Activated CD8-positive, alpha-beta memory T cell treated with anti-CD3 and anti-CD28 coated beads, Interleukin-2, amount 10 ng/mL, durations not matched to agents 7 days and 5 days (primary cell): Measurements from ENCODE around the gene C11orf24. TPM values are rescaled to one million over a fixed set of nuclear protein-coding genes. Genes with fewer than 3 reads are reported as not detected.
"Not testable (repeated sequence)": the region's sequence is repeated elsewhere in the genome, so short reads cannot be mapped to it uniquely, and the experiment has no call there.

Source experiments
- ATAC-seq: fragments of 150-1000 bp; cut with Tn5 transposase; one replicate; pipeline ENCODE4 v1.10.0; 2021; ENCODE audit warnings: moderate library complexity
- CTCF ChIA-PET: fragments of 350-600 bp; sonication (Branson Sonifier 250); formaldehyde crosslinking; loops from one replicate; lab custom pipeline; 2021; ENCODE audit warnings: antibody characterized with exemption; lab: Charles Lee
- DNase-seq: peaks from one replicate; pipeline ENCODE4 v3.0.0-alpha.2; 2020
- H3K27ac Mint-ChIP-seq: one replicate; pipeline ENCODE4 v1.8.0; 2021; ENCODE audit warnings: mild to moderate bottlenecking, mixed read lengths
- H3K27me3 Mint-ChIP-seq: one replicate; pipeline ENCODE4 v1.8.0; 2021; ENCODE audit warnings: mixed read lengths
- H3K36me3 Mint-ChIP-seq: one replicate; pipeline ENCODE4 v1.8.0; 2021; ENCODE audit warnings: mild to moderate bottlenecking, mixed read lengths
- H3K4me1 Mint-ChIP-seq: one replicate; pipeline ENCODE4 v1.8.0; 2021; ENCODE audit warnings: mixed read lengths
- H3K4me3 Mint-ChIP-seq: one replicate; pipeline ENCODE4 v1.8.0; 2021; ENCODE audit warnings: mild to moderate bottlenecking, moderate library complexity, mixed read lengths
- H3K9me3 Mint-ChIP-seq: one replicate; pipeline ENCODE4 v1.8.0; 2022; ENCODE audit warnings: low read depth, mixed read lengths
- total RNA-seq, 2 experiments: library from RNA; stranded (reverse); gene quantifications; one replicate each; pipeline ENCODE4 v1.2.3, GENCODE V29; 2021

C11orf24 gene
- total RNA-seq, 2 experiments from 2014 or later = 26.4 to 27.0 TPM

DNA sequence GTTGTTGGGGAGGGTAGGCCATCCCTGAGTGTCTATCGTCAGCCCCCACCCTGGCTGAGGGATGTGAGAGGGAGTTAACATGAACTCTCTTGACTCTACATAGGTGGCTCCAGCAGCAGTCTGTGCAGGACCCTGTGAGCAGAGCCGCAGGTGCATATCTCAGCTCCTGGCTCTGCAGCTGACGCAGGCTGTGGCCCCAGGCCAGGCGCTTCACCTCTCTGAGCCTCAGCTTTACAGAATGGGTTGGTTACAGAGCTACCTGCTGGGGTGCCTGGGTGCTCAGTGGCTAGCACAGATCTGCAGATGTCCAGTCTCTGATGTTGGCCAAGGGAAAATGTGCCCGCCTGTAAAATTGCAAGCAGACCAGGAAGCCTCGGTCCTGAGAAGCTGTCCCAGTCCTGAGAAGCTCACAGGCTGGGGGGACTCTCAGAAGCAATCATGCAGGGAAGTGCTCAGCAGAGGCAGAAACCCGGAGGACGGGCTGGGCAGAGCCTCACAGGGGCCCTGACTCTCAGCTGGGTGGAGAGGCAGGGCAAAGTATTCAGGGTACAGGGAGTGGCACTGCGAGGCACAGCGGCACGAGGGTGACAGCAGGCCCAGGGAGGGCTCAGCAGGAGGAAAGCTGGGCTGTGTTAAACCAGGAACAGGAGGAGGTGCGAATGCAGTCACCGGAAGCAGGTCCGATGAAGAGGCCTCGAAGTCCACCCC lies 24.7 kb upstream of the C11orf24 start:
- ATAC-seq (no peak), DNase-seq (no peak)
- Mint-ChIP-seq H3K4me1 (peaks cover 4% of the 10 kb centered on the region), H3K36me3 (no peaks in the 10 kb centered on the region), H3K27ac (no peak overlapping the region), H3K27me3 (peaks cover 11% of the 10 kb centered on the region), H3K4me3 (no peak overlapping the region), H3K9me3 (no peaks in the 10 kb centered on the region)
- CTCF ChIA-PET = interaction anchor here (0.5 to 7.5 kb wide), 24 partner anchors 8 to 198 kb away, joined by 3 to 199 read pairs (median 4); partner anchors contain the start of gene C11orf24

DNA sequence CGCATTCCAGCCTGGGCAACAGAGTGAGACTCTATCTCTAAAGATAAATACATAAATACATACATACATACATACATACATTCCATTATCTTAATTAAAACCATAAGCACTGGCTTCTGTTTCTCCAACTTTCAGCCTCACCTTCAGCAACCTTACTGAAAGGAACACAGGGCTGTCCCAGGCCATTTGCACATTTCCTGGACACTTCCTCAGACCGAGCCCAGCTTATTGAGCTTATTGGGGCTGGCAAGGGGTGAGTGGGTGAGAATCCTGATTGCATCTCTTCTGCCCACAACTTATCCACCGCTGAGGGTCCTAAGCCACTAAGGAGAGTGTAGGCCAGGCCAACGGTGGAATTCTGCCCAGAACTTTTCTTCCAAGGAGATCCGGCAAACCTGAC lies 24.2 kb upstream of the C11orf24 start:
- H3K4me1 Mint-ChIP-seq = peaks cover 4% of the 10 kb centered on the region
- no peak overlapping the region for H3K4me3 Mint-ChIP-seq
- no peak overlapping the region for H3K27ac Mint-ChIP-seq
- no peak for ATAC-seq
- H3K9me3 Mint-ChIP-seq = no peaks in the 10 kb centered on the region
- CTCF ChIA-PET = interaction anchor here (0.9 to 7.5 kb wide), 10 partner anchors 12 to 92 kb away, joined by 3 to 199 read pairs (median 16); partner anchors contain the start of gene C11orf24
- H3K36me3 Mint-ChIP-seq = no peaks in the 10 kb centered on the region
- DNase-seq = no peak
- peaks cover 11% of the 10 kb centered on the region for H3K27me3 Mint-ChIP-seq

DNA sequence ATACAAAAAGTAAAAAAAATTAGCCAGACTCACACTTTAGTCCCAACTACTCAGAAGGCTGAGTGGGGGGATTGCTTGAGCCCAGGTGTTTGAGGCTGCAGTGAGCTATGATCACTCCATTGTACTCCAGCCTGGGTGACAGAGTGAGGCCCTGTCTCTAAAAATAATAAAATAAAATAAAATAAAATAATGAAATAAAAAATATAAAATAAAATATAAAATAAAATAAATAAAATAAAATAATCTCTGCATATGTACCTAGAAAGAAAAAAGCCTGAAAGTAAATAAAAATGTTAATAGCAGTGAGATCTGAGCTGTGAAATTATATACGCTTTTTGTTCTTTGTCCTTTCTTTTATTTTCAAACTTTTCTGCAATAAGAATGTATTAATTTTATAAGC lies 23.5 kb upstream of the C11orf24 start:
- Mint-ChIP-seq H3K4me3 (no peak overlapping the region), H3K36me3 (no peaks in the 10 kb centered on the region)

DNA sequence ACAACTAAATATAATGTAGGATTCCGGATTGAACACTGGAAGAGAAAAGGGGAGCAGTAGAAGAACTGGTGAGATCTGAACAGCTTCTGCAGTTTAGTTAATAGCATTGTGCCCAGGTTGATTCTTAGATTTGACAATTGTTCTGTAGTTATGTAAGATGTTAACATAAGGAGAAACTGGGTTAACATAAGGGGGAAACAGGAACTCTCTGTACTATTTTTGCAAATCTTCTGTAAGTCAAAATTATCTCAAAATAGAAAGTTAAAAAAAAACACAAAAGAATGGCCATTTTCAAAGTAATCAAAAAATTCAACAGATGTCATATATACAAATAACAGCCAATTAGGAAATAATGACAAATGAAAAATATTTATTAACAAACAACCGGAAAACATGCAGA lies 21.9 kb upstream of the C11orf24 start:
- Mint-ChIP-seq H3K4me3 (no peak overlapping the region), H3K4me1 (peaks cover 4% of the 10 kb centered on the region), H3K27ac (no peak overlapping the region), H3K36me3 (peaks cover 2% of the 10 kb centered on the region), H3K9me3 (peaks cover 6% of the 10 kb centered on the region), H3K27me3 (peaks cover 12% of the 10 kb centered on the region)
- DNase-seq (no peak), ATAC-seq (no peak)
- CTCF ChIA-PET = interaction anchor here (1.6 to 1.8 kb wide), 2 partner anchors 34 to 36 kb away, joined by 4 to 10 read pairs; no protein-coding TSS in a partner anchor

More for the DNA sequence above, 23.5 kb upstream of the C11orf24 start:
- DNase-seq (no peak), ATAC-seq (no peak)
- H3K9me3 Mint-ChIP-seq = no peaks in the 10 kb centered on the region
- peaks cover 13% of the 10 kb centered on the region for H3K27me3 Mint-ChIP-seq
- CTCF ChIA-PET = interaction anchor here (0.9 to 7.5 kb wide), 8 partner anchors 11 to 92 kb away, joined by 3 to 199 read pairs (median 7); partner anchors contain the start of gene C11orf24
- no peak overlapping the region for H3K27ac Mint-ChIP-seq
- H3K4me1 Mint-ChIP-seq = peaks cover 4% of the 10 kb centered on the region

DNA sequence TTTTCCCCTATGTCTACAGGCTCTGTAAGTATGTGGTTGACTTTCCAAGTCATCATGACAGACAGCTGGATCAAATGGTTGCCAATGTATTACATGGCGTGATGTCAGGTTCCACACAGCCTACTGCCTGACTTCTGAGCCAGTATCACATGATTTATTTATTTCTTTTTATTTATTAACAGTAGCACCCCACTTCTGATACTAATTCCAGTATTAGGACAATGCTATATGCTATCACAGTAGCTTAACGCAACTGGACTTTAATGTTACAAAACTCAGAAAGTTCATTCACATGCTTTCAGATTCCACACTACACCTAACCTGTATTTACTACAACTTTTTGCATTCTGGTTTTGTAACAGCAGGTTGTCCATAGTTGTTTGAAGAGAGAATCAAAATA lies 17.7 kb upstream of the C11orf24 start:
- Mint-ChIP-seq H3K9me3 (peaks cover 9% of the 10 kb centered on the region), H3K27ac (no peak overlapping the region), H3K27me3 (peaks cover 8% of the 10 kb centered on the region), H3K36me3 (peaks cover 4% of the 10 kb centered on the region), H3K4me3 (no peak overlapping the region), H3K4me1 (no peaks in the 10 kb centered on the region)
- ATAC-seq (no peak), DNase-seq (no peak)
- CTCF ChIA-PET = interaction anchor here (0.7 to 1.4 kb wide), 2 partner anchors 11 to 32 kb away, joined by 3 read pairs; no protein-coding TSS in a partner anchor

DNA sequence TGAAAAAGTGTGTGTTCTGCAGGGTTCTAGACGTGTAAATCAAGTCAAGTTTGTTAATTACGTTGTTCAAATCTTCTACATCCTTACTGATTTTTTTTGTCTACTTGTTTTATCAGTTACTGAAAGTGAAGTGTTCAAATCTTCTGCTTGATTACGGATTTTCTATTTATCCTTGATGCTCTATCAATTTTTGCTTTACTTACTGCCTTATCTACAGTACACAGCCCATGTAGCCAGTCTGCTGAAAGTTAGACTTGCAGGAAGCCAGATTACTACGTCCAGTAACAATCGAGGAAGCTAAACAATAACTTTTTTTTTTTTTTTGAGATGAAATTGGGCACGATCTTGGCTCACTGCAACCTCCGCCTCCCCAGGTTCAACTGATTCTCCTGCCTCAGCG lies 15.6 kb upstream of the C11orf24 start:
- CTCF ChIA-PET = interaction anchor here (1.2 to 1.7 kb wide), 3 partner anchors 10 to 30 kb away, joined by 4 to 7 read pairs (median 6); no protein-coding TSS in a partner anchor

DNA sequence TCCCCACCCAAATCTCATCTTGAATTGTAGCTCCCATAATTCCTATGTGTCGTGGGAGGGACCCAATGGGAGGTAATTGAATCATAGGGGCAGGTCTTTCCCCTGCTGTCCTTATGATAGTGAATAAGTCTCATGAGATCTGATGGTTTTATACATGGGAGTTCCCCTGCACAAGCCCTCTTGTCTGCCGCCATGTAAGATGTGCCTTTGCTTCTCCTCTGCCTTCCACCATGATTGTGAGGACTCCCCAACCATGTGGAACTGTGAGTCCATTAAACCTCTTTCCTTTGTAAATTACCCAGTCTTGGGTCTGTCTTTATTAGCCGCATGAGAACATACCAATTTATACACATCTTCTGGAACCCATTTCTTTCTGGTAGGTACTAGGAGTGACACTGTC lies 12.8 kb upstream of the C11orf24 start:
- CTCF ChIA-PET = interaction anchor here (1.0 to 1.5 kb wide), 2 partner anchors 26 to 27 kb away, joined by 3 to 5 read pairs; no protein-coding TSS in a partner anchor
- Mint-ChIP-seq H3K4me1 (peaks cover 26% of the 10 kb centered on the region), H3K9me3 (peaks cover 10% of the 10 kb centered on the region)
- H3K4me3 Mint-ChIP-seq, H3K27ac Mint-ChIP-seq, H3K36me3 Mint-ChIP-seq, DNase-seq, H3K27me3 Mint-ChIP-seq, ATAC-seq: not testable (repeated sequence)

More for the DNA sequence above, 15.6 kb upstream of the C11orf24 start:
- peaks cover 13% of the 10 kb centered on the region for H3K4me1 Mint-ChIP-seq
- H3K4me3 Mint-ChIP-seq = no peak overlapping the region
- ATAC-seq = no peak
- H3K9me3 Mint-ChIP-seq = peaks cover 13% of the 10 kb centered on the region
- H3K36me3 Mint-ChIP-seq = peaks cover 8% of the 10 kb centered on the region
- no peak for DNase-seq
- H3K27me3 Mint-ChIP-seq = peaks cover 3% of the 10 kb centered on the region
- no peak overlapping the region for H3K27ac Mint-ChIP-seq

DNA sequence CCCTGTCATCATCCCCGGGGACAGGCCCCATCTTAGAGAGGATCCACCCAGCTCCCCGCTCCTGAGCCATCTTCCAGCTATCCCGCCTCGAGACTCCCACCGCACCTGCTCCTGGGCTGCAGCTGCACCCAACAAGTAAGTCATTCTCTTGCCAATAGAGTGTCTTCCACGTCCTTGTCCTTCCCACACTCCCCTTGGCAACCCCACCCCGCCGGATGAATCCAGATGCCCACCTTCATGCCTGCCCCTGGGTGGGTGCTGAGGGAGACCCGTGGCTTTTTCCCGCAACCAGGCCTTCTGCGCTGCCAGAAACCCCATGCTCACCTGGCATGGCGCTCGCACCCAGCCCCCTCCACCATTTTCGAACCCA lies 11.1 kb upstream of the C11orf24 start:
- H3K27ac Mint-ChIP-seq = peak overlapping the region; percentile 86
- CTCF ChIA-PET = interaction anchor here (0.9 to 1.9 kb wide), 4 partner anchors 11 to 25 kb away, joined by 4 to 10 read pairs (median 6); partner anchors contain the start of gene C11orf24
- no peak for DNase-seq
- no peak for ATAC-seq
- no peaks in the 10 kb centered on the region for H3K27me3 Mint-ChIP-seq
- H3K36me3 Mint-ChIP-seq = peaks cover 6% of the 10 kb centered on the region
- peaks cover 26% of the 10 kb centered on the region for H3K4me1 Mint-ChIP-seq
- H3K9me3 Mint-ChIP-seq = peaks cover 7% of the 10 kb centered on the region
- H3K4me3 Mint-ChIP-seq = peak overlapping the region; percentile 55

DNA sequence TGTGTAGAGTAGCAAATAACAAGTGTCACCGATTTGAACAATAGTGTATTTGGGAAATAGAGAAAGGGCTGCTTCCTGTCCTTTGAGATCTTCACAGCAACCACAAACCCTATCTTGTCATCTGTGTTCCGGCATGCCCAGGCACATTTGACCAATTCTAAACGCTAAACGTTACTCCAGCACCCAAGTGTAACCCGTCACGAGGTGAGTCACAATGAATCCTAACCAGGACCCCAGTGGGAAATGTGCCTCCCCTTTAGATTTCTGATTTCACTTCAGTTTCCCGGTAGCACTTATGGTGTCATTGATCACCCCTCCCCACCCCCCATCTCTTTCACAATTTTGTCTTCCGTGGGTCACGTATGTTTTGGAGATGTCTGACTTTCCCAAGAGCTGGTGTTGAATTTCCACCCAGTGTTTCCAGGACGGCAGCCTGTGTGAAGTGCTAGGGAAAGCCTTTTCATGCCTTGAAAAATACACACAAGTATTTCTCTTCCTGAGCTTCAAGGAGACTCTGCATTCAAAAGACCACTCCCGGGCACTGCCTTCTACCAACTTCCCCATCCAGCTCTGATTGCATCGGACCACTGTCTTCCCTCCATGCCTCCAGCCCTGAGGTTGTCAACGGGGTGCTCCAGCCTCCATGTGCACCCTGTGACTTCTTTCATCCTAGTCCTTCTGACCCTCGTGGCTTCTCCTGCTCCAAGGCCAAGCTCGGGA lies 10.5 kb upstream of the C11orf24 start:
- DNase-seq = peak; percentile 81
- Mint-ChIP-seq H3K9me3 (peaks cover 7% of the 10 kb centered on the region), H3K4me1 (peaks cover 26% of the 10 kb centered on the region), H3K27ac (peak overlapping the region; percentile 86), H3K4me3 (peak overlapping the region; percentile 55), H3K36me3 (peaks cover 6% of the 10 kb centered on the region), H3K27me3 (no peaks in the 10 kb centered on the region)
- CTCF ChIA-PET = interaction anchor here (0.9 to 1.9 kb wide), 4 partner anchors 10 to 25 kb away, joined by 4 to 10 read pairs (median 6); partner anchors contain the start of gene C11orf24
- peak; percentile 91 for ATAC-seq

DNA sequence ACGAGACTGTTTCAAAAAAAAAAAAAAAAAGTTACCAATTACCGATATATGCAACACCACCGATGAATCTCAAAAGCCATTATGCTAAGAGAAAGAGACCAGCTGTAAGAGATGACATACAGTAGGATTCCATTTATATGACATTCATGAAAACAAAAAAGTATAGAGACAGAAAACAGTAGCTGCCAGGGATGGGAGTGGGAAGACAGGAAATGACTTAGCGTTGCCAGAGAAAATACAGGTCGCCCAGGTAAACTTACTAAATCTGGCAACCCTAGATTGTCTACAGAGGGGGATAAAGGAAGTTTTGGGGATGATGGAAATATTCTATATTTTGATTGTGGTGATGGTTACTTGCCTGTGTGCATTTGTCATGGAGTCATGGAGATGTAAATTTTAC lies 7.9 kb upstream of the C11orf24 start:
- peaks cover 5% of the 10 kb centered on the region for H3K36me3 Mint-ChIP-seq
- no peak overlapping the region for H3K4me3 Mint-ChIP-seq
- no peaks in the 10 kb centered on the region for H3K27me3 Mint-ChIP-seq
- ATAC-seq (no peak), DNase-seq (no peak)
- peaks cover 26% of the 10 kb centered on the region for H3K4me1 Mint-ChIP-seq
- peaks cover 5% of the 10 kb centered on the region for H3K9me3 Mint-ChIP-seq
- H3K27ac Mint-ChIP-seq = no peak overlapping the region
- CTCF ChIA-PET = interaction anchor here (3.2 to 3.9 kb wide), 2 partner anchors 17 to 22 kb away, joined by 12 to 24 read pairs; no protein-coding TSS in a partner anchor

DNA sequence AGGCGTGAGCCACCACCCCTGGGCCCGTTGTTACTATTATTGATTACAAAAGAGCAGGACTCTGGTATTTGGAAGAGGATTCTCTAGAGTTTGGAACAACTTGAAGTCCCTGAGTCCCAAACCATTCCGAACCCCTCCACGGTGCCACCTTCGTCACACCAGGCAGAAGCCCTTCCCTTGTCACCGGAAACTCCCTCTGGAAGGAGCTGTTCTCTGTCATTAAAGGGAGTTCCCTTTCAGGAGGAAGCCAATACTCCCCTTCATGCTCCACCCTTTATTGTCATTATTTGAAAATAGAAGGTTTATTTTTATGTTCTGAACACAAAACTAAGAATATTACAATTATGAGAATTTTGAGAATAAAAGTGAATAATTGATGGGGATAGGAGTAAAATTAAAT lies 5.1 kb upstream of the C11orf24 start:
- no peak overlapping the region for H3K27ac Mint-ChIP-seq
- CTCF ChIA-PET = interaction anchor here (3.9 kb wide), 1 partner anchor 20 kb away, joined by 24 read pairs; no protein-coding TSS in a partner anchor
- H3K36me3 Mint-ChIP-seq = no peaks in the 10 kb centered on the region
- H3K27me3 Mint-ChIP-seq = no peaks in the 10 kb centered on the region
- no peaks in the 10 kb centered on the region for H3K9me3 Mint-ChIP-seq
- H3K4me1 Mint-ChIP-seq = peaks cover 21% of the 10 kb centered on the region
- DNase-seq (no peak), ATAC-seq (no peak)
- H3K4me3 Mint-ChIP-seq = no peak overlapping the region

DNA sequence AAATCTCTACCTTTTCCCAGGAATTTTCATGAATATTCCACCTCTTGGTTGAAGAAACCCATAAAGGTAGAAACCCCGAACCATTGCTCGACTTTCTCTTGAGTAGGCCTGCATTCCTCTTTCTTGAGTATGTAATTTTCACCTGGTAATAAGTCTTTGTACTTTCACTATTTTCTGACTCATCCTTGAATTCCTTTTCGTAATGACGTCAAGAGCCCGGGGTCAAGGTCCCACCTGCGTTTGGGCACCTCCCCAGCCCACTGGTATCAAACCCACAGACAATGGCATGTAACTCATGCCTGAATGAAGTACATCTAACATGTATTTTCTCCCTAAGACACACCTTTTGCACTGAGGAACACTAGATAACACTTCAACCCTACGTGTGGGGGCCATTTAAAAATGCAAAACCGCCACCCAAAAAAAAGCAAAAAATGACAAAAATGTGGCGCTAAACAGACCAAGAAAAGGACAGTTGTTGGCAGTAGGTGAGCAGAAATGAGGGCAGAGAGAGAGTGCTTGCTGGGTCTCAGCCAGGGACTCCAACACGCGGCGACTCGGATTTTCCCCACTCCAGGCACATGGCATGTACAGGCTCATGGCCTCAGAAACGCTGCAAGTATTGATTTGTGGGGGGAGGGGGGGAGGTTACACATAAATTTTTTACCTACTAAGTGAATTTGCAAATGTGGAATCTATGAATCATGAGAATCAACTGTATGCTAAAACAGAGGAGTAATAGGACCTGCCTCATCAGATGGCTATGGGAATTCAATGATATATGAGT lies 4.1 kb upstream of the C11orf24 start:
- DNase-seq = no peak
- Mint-ChIP-seq H3K36me3 (no peaks in the 10 kb centered on the region), H3K27ac (no peak overlapping the region), H3K9me3 (no peaks in the 10 kb centered on the region), H3K4me3 (no peak overlapping the region), H3K27me3 (no peaks in the 10 kb centered on the region), H3K4me1 (peaks cover 17% of the 10 kb centered on the region)
- CTCF ChIA-PET = interaction anchor here (3.9 kb wide), 1 partner anchor 21 kb away, joined by 24 read pairs; no protein-coding TSS in a partner anchor
- ATAC-seq = no peak
